ENCODE measurements around the gene LYZL1. TPM values are rescaled to one million over a fixed set of nuclear protein-coding genes. Genes with fewer than 3 reads are reported as not detected.

Gene LYZL1
- total and polyA plus RNA-seq, 2 of the 8 experiments (the other 6 are each of a cell fraction or from before 2014, with no cell fraction given): not detected

DNA sequence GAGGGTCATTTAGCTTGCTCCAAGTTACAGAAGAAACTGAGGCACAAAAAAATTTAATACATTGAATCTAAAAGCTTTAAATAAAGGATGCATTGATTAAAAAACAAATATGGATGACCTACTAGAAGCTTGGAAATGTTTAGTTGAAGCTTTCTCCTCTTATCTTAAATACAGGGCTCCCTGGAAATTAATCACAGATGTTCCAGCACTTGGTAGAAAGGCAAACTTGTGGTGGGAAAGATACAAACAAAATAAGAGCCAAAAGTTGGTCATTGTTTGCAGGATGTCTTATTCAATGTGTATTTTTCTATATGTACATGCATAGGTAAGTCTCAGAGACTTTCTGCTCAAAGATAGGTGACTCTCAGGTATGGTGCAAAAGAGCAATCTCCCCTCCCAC is 40.7 kb upstream of the LYZL1 start (continued):
- no peak for TF ChIP-seq CTBP2 (IDR thresholded peaks at IDR 0.05; ENCODE audit: borderline replicate concordance, insufficient read depth, insufficient read length, low read length)
- no peak for TF ChIP-seq SAP30 (IDR thresholded peaks at IDR 0.05; ENCODE audit: insufficient read depth, insufficient replicate concordance, low read length)
- no peak for TF ChIP-seq JUN (IDR thresholded peaks at IDR 0.05; ENCODE audit: low read depth, low read length)

Data from H1 (cell line).